ENCODE measurements around the gene CAPN2. TPM values are rescaled to one million over a fixed set of nuclear protein-coding genes. Genes with fewer than 3 reads are reported as not detected.

The CAPN2 gene
- total RNA-seq (2014; rRNA removed; shearing (Covaris generic)): 186 and 189 TPM in 2 replicates

GRCh38 chr1:223712194-223712849 is at the start of gene CAPN2:
Gene CAPN2, plus strand, starts transcription at chr1:223712539. Its CDS starts 102 bp downstream, at chr1:223712641.
- DNase-seq (ENCODE audit: low read depth): peak; percentile 93

DNA sequence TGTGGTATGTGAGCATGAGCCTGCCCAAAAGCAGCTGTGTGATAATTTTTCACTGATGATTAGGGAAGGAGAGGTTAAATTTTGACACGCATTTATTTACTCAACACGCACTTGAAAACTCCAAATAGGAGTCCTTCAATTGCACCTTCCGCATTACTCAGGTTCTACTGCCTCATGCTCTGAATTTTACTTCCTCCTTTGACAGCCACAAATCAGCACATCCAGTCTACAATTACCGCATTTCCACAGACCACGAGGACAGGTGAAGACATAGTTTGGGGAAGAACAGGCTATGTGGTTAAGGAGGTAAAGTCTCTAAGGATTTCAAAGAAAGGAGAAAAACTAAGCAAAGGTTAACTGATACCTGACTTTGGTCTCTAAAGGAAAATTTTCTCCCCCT is 49.4 kb upstream of the CAPN2 start:
- DNase-seq (ENCODE audit: low read depth): no peak

GRCh38 chr1:223664106-223664505 is 48.2 kb upstream of the CAPN2 start:
- no peak for DNase-seq (ENCODE audit: low read depth)

DNA sequence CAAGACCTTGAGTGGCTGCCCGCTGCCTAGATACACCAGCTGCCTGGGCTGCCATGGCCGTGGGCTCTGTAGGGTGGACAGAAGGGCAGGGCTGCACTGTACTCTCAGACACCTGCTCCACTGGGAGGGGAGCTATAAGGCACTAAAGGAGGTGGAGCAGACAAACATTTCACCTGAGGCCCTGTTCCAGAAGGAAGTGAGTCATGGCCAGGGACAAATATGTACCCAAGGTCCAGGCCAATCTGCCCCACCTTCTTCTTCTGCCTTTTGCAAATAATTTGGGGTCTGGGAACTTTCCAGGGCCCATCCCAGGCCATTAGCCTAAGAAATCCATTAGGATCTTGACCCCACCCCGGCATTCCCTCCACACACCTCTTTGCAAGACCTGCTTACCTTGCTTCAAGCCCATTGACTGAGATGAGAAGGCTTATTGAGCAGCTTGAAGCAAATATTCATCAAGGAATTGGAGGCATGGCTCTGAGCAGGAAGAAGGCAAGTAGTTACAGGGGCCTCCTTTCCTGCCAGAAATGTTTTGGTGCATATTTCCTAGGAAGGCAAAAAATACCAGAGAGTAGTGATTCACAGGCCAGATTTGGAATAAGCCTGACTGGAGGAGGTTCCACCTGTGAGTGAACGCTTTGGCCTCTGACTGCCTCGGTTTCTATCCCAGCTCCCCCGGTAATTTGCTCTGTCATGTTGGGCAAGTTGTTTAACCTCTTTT is 46.6 kb upstream of the CAPN2 start, which contains the start of gene CAPN8:
TSS of gene CAPN8 (minus strand) at position 110 of the 721 bp plus-strand sequence. CDS start at position 55, 55 bp downstream.
- DNase-seq (ENCODE audit: low read depth): no peak

GRCh38 chr1:223667484-223668182 is 44.7 kb upstream of the CAPN2 start:
- peak; percentile 25 for DNase-seq (ENCODE audit: low read depth)

DNA sequence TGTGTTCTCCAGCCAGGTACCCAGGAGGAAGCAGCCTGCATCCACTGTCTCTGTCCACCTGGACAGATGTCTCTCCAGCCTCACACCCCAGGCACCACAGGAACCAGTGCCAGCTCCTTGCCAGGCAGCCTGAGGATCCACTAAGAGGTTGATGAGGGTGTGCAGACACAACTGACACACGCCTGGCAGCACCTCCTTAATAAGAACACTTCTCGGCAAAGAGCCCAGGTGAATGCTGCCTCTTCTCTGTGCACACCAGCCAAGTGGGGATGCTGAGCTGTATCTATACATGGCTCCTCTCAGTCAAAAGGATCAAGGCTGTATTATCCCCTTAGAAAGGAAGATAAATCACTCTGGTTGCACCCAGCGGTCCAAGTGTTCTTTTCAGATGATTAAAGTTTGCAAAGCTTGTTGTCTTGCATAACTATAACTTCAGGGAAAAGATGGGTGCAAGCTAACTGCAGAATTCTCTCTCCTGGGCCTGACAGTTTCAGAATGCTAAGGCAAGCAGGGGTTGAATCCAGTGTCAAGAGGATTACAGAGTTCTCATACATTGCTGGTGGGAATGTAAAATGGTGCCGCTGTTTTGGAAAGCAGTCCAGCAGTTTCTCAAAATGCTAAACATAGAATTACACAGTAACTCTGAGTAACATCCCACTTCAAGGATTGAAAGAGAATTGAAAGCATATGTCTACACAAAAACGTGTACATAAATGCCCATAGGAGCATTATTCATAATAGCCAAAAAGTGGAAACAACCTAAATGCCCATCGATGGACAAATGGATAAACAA is 43.1 kb upstream of the CAPN2 start:
- no peak for DNase-seq (ENCODE audit: low read depth)

DNA sequence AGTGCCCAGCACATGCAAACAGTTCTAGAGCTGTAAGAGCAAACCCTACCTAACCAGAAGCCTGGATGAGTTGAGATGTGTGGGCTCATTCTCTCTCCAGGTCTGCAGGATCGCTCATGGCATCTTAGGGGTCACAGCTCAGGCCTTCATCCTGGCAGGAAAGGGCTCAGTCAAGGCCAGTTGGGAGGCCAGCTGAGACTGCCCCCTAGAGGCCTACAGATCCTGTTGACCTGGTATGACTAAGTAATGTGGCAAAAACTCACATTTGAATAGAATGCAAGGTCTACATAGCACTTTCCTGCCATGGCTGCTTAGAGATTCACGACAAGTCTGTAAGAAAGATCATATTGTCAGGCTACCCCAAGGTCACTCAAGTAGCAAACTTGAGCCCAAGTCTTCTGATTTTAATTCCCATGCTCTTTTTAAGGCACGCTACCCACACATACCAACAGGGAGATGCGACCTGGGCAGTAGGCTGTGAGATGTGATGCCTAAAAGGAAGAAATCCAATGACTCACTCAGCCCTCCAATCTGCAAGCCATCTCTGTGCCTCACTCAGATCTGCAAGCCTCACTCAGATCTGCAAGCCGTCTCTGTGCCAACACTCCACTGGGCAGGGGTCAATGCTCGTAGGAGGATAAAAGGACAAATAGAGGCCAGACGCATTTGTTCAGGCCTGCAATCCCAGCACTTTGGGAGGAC is 41.7 kb upstream of the CAPN2 start:
- DNase-seq (ENCODE audit: low read depth): peak; percentile 72

- DNase-seq (ENCODE audit: low read depth): no peak
These were observed 38.0 kb upstream of the CAPN2 start for GRCh38 chr1:223674119-223674890.

- DNase-seq (ENCODE audit: low read depth): no peak
These were observed 33.5 kb upstream of the CAPN2 start for GRCh38 chr1:223678841-223679240.

GRCh38 chr1:223680188-223680587 is 32.2 kb upstream of the CAPN2 start:
- peak; percentile 33 for DNase-seq (ENCODE audit: low read depth)

DNA sequence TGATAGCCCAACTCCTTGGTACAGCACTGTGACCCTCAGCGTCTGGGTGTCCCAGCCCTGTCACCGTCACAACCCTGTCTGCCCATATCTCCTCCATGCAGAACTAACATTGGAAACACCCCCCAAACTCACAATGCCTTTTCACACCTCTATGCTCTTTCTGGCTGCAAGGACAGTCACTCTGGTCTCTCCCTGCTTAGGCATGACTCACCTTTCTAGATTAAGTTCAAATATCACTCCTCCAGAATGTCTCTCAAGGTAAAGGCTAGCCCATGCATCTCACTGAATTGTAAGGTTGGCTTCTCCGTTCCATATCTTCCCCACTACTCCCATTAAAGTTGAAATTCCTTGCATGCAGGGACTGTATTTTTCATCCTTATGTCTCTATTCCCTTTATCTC is 29.8 kb upstream of the CAPN2 start:
- no peak for DNase-seq (ENCODE audit: low read depth)

GRCh38 chr1:223683586-223684487 is 28.5 kb upstream of the CAPN2 start:
- DNase-seq (ENCODE audit: low read depth): peak; percentile 70

DNA sequence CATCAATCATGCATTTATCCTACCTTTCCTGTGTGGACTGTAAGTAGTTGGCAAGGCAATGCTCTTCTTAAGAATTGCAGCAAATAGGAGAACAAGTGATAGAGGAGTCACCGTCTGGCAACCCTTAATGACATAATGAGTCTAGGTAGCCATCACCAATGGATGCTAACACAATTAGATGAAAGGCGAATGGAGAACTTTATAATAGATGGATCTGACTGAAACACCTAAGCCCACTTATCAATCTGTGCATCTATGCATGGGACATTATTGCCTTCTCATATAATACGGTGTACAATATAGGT is 27.9 kb upstream of the CAPN2 start:
- DNase-seq (ENCODE audit: low read depth): no peak

DNA sequence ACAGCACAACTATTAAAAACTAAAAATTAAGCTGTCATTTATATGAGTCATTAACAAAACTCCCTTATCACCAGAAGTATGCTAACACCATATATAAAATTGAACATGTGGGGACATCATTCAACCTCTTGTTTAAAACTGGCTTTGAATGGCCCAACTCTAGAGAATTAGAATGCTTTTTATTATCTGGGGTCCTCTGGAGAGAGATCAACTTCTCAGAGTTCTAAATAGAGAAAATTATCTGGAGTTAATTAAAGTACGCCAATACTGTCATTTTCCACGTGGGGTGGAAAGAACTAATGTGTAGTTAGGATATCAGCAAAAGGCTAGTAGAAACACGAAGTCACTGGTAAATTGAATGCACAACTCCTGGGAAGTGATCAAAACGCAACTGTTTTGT is 21.2 kb upstream of the CAPN2 start:
- DNase-seq (ENCODE audit: low read depth): no peak

GRCh38 chr1:223695014-223695548 is 17.3 kb upstream of the CAPN2 start:
- DNase-seq (ENCODE audit: low read depth): no peak

DNA sequence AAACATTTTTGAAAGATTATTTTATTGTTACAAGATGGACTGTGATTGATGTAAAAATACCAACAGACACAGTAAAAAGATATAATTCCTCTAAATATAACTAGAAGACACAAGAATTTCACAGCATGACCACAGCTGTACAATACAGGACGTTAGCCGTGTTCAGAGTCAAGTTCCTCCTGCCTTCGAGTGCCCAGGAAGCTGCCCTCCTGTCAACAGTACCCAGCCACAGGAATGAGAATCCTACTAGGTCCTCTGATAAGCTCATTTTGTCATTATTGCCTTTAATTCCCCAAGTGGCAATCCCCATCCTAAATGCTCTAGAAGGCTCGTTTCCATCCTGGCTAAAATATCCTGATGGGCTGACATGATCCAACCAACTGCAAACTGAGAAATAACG is 16.4 kb upstream of the CAPN2 start:
- no peak for DNase-seq (ENCODE audit: low read depth)

GRCh38 chr1:223700388-223700918 is 11.9 kb upstream of the CAPN2 start:
- peak; percentile 40 for DNase-seq (ENCODE audit: low read depth)

DNA sequence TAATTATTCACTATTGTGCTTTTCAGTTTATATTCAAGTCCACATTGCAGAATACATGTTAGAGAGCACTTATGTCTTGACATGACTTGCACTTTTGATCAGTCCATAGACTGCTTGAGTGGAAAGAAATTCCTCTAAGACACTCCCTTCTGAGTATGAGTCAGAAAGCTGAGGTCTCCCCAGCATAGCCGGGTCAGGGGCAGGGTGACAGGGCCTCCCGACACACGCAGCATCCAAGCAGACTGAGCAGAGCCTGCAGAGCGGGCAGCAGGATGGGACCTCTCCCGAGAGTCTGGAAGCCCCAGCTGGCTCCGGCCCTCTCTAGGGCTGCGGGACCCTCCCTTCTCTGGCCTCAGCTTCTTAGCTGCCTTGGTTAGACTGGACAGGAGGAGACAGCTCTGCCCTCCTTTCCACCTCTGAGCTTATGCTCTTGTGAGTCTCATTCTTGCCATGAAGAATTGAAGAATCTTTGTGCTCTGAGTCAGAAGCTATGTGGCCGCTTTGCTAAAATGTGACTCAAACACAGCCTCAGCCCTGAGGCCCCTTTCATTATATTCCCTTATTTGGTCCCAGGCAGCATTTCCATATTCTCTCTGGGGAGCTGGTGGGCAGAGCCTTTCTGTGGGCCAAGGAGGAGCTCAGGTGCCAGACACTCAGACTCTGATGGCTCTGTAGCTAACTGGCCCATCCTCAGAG is 11.2 kb upstream of the CAPN2 start:
- DNase-seq (ENCODE audit: low read depth): peak; percentile 95
